Measurements from ENCODE around the gene CACNB1.
"Not testable (repeated sequence)": the region's sequence is repeated elsewhere in the genome, so short reads cannot be mapped to it uniquely, and the experiment has no call there.

CACNB1 gene

GRCh38 chr17:39151150-39151942 lies 46.1 kb downstream of the CACNB1 start, which contains the start of gene PLXDC1:
PLXDC1 (minus strand) TSS chr17:39151637; CDS start chr17:39151437, 200 bp downstream.
- DNase-seq (ENCODE audit: low read depth), result no peak

- DNase-seq (ENCODE audit: low read depth), result no peak
These were observed 46.7 kb downstream of the CACNB1 start for GRCh38 chr17:39150795-39151149.

- no peak for DNase-seq (ENCODE audit: low read depth)
These were observed 47.3 kb downstream of the CACNB1 start for GRCh38 chr17:39150104-39150634.

GRCh38 chr17:39147221-39148185 lies 50.0 kb downstream of the CACNB1 start:
- no peak for DNase-seq (ENCODE audit: low read depth)

GRCh38 chr17:39146273-39146672 lies 51.2 kb downstream of the CACNB1 start:
- DNase-seq (ENCODE audit: low read depth), result no peak

- DNase-seq (ENCODE audit: low read depth), result no peak
These were observed 52.3 kb downstream of the CACNB1 start for GRCh38 chr17:39145143-39145542.

- DNase-seq (ENCODE audit: low read depth), result no peak
These were observed 53.0 kb downstream of the CACNB1 start for GRCh38 chr17:39144416-39144840.

GRCh38 chr17:39143552-39144093 lies 53.8 kb downstream of the CACNB1 start:
- DNase-seq (ENCODE audit: low read depth), result no peak

GRCh38 chr17:39141915-39142664 lies 55.4 kb downstream of the CACNB1 start:
- DNase-seq (ENCODE audit: low read depth), result no peak

GRCh38 chr17:39141294-39141693 lies 56.2 kb downstream of the CACNB1 start:
- DNase-seq (ENCODE audit: low read depth), result no peak

GRCh38 chr17:39139561-39139960 lies 57.9 kb downstream of the CACNB1 start:
- DNase-seq (ENCODE audit: low read depth), result no peak

GRCh38 chr17:39139161-39139511 lies 58.3 kb downstream of the CACNB1 start:
- no peak for DNase-seq (ENCODE audit: low read depth)

- no peak for DNase-seq (ENCODE audit: low read depth)
These were observed 58.9 kb downstream of the CACNB1 start for GRCh38 chr17:39138431-39139160.

GRCh38 chr17:39134878-39135277 lies 62.6 kb downstream of the CACNB1 start:
- DNase-seq (ENCODE audit: low read depth), result no peak

GRCh38 chr17:39132192-39132610 lies 65.3 kb downstream of the CACNB1 start:
- no peak for DNase-seq (ENCODE audit: low read depth)

- DNase-seq (ENCODE audit: low read depth), result no peak
These were observed 65.9 kb downstream of the CACNB1 start for GRCh38 chr17:39131616-39132015.

- no peak for DNase-seq (ENCODE audit: low read depth)
These were observed 67.3 kb downstream of the CACNB1 start for GRCh38 chr17:39130205-39130604.

- not testable (repeated sequence) for DNase-seq (ENCODE audit: low read depth)
These were observed 67.9 kb downstream of the CACNB1 start for GRCh38 chr17:39129544-39129943.

GRCh38 chr17:39126436-39126835 lies 71.0 kb downstream of the CACNB1 start:
- no peak for DNase-seq (ENCODE audit: low read depth)

- DNase-seq (ENCODE audit: low read depth), result no peak
These were observed 72.2 kb downstream of the CACNB1 start for GRCh38 chr17:39125143-39125875.

All from activated T-cell treated with anti-CD3 and anti-CD28 coated beads for 24 hours (primary cell).